ENCODE results near the gene PLA2G10. TPM values are rescaled to one million over a fixed set of nuclear protein-coding genes. Genes with fewer than 3 reads are reported as not detected.
"Not testable (repeated sequence)": the region's sequence is repeated elsewhere in the genome, so short reads cannot be mapped to it uniquely, and the experiment has no call there.

PLA2G10 gene
- total and polyA plus RNA-seq, 2 experiments from 2014 or later = 0.30 to 2.3 TPM

DNA sequence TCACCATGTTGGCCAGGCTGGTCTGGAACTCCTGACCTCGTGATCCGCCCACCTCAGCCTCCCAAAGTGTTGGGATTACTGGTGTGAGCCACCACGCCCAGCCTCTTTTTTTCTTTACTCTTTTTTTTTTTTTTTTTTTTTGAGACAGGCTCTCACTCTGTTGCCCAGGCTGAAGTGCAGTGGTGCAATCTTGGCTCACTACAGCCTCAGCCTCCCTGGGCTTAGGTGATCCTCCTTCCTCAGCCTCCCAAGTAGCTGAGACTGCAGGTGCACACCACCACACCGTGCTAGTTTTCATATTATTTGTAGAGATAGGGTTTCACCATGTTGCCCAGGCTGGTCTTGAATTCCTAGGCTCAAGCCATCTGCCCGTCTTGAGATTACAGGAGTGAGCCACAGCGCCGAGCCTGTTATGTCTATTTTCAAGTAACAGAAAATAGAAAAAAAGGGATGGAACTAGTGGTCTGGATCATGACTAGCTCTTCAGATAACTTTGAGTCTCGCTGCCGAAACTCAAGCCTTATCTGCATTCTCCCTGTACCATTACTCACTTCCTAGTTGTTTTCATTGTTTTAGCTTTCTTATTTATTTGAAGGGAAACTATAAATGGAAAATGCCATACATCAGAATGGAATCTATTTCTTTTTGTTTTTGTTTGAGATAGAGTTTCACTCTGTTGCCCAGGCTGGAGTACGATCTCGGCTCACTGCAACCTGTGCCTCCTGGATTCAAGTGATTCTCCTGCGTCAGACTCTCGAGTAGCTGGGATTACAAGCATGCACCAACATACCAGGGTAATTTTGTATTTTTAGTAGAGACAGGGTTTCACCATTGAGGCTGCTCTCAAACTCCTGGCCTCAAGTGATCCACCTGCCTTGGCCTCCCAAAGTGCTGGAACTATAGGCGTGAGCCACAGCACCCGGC, 8.0 kb downstream of the PLA2G10 start:
- not testable (repeated sequence) for H3K4me1 ChIP-seq (ENCODE audit: insufficient read depth); H3K27me3 ChIP-seq; H2AFZ ChIP-seq; H4K20me1 ChIP-seq (ENCODE audit: insufficient read depth, poor library complexity, severe bottlenecking); H3K36me3 ChIP-seq (replicated peaks; ENCODE audit: insufficient read depth, low read depth); H3K9me3 ChIP-seq (ENCODE audit: low read depth); H3K4me2 ChIP-seq; H3K9me2 ChIP-seq (replicated peaks; ENCODE audit: insufficient read depth); H3K27ac ChIP-seq; H3K4me3 ChIP-seq; H3K79me2 ChIP-seq; DNase-seq (ENCODE audit: low spot score)
- 85% methylated on average over 15 of the region's 15 CpGs for whole genome bisulfite sequencing (ENCODE audit: low lambda C conversion rate, missing lambda C conversion rate)

DNA sequence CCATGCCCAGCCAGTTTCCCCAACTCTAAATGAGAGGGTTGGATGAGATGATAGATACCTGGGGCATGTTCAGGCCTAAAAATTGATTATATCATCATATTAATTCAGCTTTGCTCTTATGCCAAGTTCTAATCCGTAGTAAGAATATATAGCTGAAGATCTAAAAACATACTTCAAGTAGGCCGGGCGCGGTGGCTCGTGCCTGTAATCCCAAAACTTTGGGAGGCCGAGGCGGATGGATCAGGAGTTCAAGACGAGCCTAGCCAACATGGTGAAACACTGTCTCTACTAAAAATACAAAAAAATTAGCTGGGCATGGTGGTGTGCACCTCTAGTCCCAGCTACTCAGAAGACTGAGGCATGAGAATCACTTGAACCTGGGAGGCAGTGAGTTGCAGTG, 12.0 kb downstream of the PLA2G10 start:
- no peaks in the 10 kb centered on the region for H4K20me1 ChIP-seq (ENCODE audit: insufficient read depth, poor library complexity, severe bottlenecking)
- DNase-seq (ENCODE audit: low spot score) = no peak
- H3K27ac ChIP-seq = no peak overlapping the region
- no peak overlapping the region for H3K4me3 ChIP-seq
- no peaks in the 10 kb centered on the region for H3K4me1 ChIP-seq (ENCODE audit: insufficient read depth)
- H3K79me2 ChIP-seq = no peaks in the 10 kb centered on the region
- no peak overlapping the region for H2AFZ ChIP-seq
- WGBS (ENCODE audit: low lambda C conversion rate, missing lambda C conversion rate) = 92% methylated on average over 8 of the region's 8 CpGs
- TF ChIP-seq EZH2 (IDR thresholded peaks at IDR 0.05; ENCODE audit: borderline replicate concordance) (no peak), EZH2phosphoT487 (IDR thresholded peaks at IDR 0.05; ENCODE audit: low read depth, severe bottlenecking, unreplicated experiment) (no peak)
- TF ChIP-seq, protein P1, sequence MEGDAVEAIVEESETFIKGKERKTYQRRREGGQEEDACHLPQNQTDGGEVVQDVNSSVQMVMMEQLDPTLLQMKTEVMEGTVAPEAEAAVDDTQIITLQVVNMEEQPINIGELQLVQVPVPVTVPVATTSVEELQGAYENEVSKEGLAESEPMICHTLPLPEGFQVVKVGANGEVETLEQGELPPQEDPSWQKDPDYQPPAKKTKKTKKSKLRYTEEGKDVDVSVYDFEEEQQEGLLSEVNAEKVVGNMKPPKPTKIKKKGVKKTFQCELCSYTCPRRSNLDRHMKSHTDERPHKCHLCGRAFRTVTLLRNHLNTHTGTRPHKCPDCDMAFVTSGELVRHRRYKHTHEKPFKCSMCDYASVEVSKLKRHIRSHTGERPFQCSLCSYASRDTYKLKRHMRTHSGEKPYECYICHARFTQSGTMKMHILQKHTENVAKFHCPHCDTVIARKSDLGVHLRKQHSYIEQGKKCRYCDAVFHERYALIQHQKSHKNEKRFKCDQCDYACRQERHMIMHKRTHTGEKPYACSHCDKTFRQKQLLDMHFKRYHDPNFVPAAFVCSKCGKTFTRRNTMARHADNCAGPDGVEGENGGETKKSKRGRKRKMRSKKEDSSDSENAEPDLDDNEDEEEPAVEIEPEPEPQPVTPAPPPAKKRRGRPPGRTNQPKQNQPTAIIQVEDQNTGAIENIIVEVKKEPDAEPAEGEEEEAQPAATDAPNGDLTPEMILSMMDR (IDR thresholded peaks at IDR 0.05; ENCODE audit: poor library complexity) = no peak
- H3K9me3 ChIP-seq (ENCODE audit: low read depth) = no peaks in the 10 kb centered on the region
- H3K27me3 ChIP-seq = no peaks in the 10 kb centered on the region
- no peaks in the 10 kb centered on the region for H3K36me3 ChIP-seq (replicated peaks; ENCODE audit: insufficient read depth, low read depth)
- H3K9me2 ChIP-seq (replicated peaks; ENCODE audit: insufficient read depth) = no peaks in the 10 kb centered on the region
- H3K4me2 ChIP-seq = no peak overlapping the region

DNA sequence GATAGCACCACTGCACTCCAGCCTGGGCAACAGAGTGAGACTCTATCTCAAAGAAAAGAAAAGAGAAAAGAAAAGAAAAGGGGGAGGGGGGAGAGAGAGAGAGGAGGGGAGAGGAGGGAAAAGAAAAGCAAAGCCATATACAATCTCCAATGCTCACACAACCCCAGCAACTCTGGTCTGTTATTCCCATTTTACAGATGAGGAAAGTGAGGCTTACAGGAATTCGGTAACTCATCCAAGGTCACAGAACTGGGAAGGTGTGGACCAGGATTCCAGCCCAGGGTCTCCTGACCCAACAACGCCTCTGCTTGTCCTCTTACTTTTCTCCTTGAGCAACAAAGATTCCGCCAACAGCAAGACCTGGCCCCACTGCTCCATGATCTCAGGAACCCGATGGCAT, 13.0 kb downstream of the PLA2G10 start:
- no peak for TF ChIP-seq EZH2 (IDR thresholded peaks at IDR 0.05; ENCODE audit: borderline replicate concordance)
- TF ChIP-seq, protein P1 (IDR thresholded peaks at IDR 0.05; ENCODE audit: poor library complexity) = no peak
- no peak for TF ChIP-seq EZH2phosphoT487 (IDR thresholded peaks at IDR 0.05; ENCODE audit: low read depth, severe bottlenecking, unreplicated experiment)
- 96% methylated on average over 4 of the region's 4 CpGs for WGBS (ENCODE audit: low lambda C conversion rate, missing lambda C conversion rate)
- no peaks in the 10 kb centered on the region for H3K4me1 ChIP-seq (ENCODE audit: insufficient read depth)
- DNase-seq (ENCODE audit: low spot score) = no peak
- H3K4me2 ChIP-seq = no peak overlapping the region
- no peaks in the 10 kb centered on the region for H3K36me3 ChIP-seq (replicated peaks; ENCODE audit: insufficient read depth, low read depth)
- H4K20me1 ChIP-seq (ENCODE audit: insufficient read depth, poor library complexity, severe bottlenecking) = no peaks in the 10 kb centered on the region
- H3K9me3 ChIP-seq (ENCODE audit: low read depth) = no peaks in the 10 kb centered on the region
- H3K27me3 ChIP-seq = no peaks in the 10 kb centered on the region
- H3K4me3 ChIP-seq = no peak overlapping the region
- H2AFZ ChIP-seq = no peak overlapping the region
- H3K9me2 ChIP-seq (replicated peaks; ENCODE audit: insufficient read depth) = no peaks in the 10 kb centered on the region
- no peaks in the 10 kb centered on the region for H3K79me2 ChIP-seq
- no peak overlapping the region for H3K27ac ChIP-seq

DNA sequence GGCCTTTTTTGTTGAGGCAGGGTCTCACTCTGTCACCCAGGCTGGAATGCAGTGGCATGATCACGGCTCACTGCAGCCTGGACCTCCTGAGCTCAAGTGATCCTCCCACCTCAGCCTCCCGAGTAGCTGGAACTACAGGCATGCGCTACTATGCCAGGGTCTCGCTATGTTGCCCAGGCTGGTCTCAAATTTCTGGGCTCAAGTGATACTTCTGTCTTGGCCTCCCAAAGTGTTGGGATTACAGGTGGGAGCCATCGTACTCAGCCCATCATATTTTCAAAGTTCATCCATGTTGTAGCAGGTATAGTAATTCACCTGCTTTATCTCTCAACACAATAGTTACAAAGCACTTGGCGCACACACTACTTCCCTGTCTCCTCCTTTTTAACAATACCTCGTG, 13.7 kb downstream of the PLA2G10 start:
- H3K27me3 ChIP-seq; H2AFZ ChIP-seq; H3K4me3 ChIP-seq; H4K20me1 ChIP-seq (ENCODE audit: insufficient read depth, poor library complexity, severe bottlenecking); H3K36me3 ChIP-seq (replicated peaks; ENCODE audit: insufficient read depth, low read depth); H3K9me2 ChIP-seq (replicated peaks; ENCODE audit: insufficient read depth); H3K4me1 ChIP-seq (ENCODE audit: insufficient read depth); H3K9me3 ChIP-seq (ENCODE audit: low read depth); H3K27ac ChIP-seq; H3K79me2 ChIP-seq; DNase-seq (ENCODE audit: low spot score); H3K4me2 ChIP-seq: not testable (repeated sequence)
- WGBS (ENCODE audit: low lambda C conversion rate, missing lambda C conversion rate) = 95% methylated on average over 7 of the region's 7 CpGs
